ENCODE data around the gene PDSS2. TPM values are rescaled to one million over a fixed set of nuclear protein-coding genes. Genes with fewer than 3 reads are reported as not detected.

PDSS2 gene
- total and polyA plus RNA-seq, 2 of the 4 experiments (the other 2 are of a cell fraction) = 8.6 to 9.2 TPM

- Histone ChIP-seq H4K5ac (ENCODE audit: low read depth, low read length) (no peak within 1 kb of the TSS), H2AK5ac (ENCODE audit: low read depth, low read length) (no peak within 1 kb of the TSS), H2BK15ac (ENCODE audit: low read depth, low read length) (no peak within 1 kb of the TSS), H4K91ac (ENCODE audit: insufficient read depth, low read depth, low read length) (no peak within 1 kb of the TSS), H3K18ac (ENCODE audit: low read depth, low read length) (no peak within 1 kb of the TSS), H2AFZ (replicated peaks; ENCODE audit: low read length, poor library complexity) (peak within 1 kb of the TSS; percentile 92), H3K4me3 (ENCODE audit: insufficient read depth, low read depth, low read length) (peak within 1 kb of the TSS; percentile 98), H3K9me1 (ENCODE audit: insufficient read depth, low read length) (no peaks in the 10 kb centered on the region), H3K79me1 (ENCODE audit: low read depth in 1 of 2, low read length in 2 of 2) (peaks cover 0 to 10% of the 10 kb centered on the region in 2 experiments; a peak in 1 of 4 replicates), H2BK5ac (ENCODE audit: low read depth, low read length, poor library complexity, severe bottlenecking) (no peak within 1 kb of the TSS), H2AK9ac (replicated peaks; ENCODE audit: low read depth, low read length, poor library complexity) (peak within 1 kb of the TSS; percentile 31), H4K20me1 (ENCODE audit: insufficient read depth, low read length) (peaks cover 4% of the 10 kb centered on the region; the same call in 1 of the 2 replicates), H3K9ac (ENCODE audit: low read depth, low read length) (peak within 1 kb of the TSS; percentile 48), H4K8ac (ENCODE audit: low read depth in 2 of 2, low read length in 2 of 2) (no peak within 1 kb of the TSS), H2BK120ac (ENCODE audit: low read depth, low read length) (no peak within 1 kb of the TSS), H3K9me3 (ENCODE audit: control insufficient read depth, insufficient read depth, low read length) (no peaks in the 10 kb centered on the region), H3K4ac (ENCODE audit: low read depth, low read length) (no peak within 1 kb of the TSS), H2BK20ac (ENCODE audit: low read depth, low read length) (no peak within 1 kb of the TSS), H3K27ac (ENCODE audit: insufficient read depth, low read length) (peak within 1 kb of the TSS; percentile 53; the same call in 1 of the 2 replicates), H3K23ac (ENCODE audit: low read depth, low read length) (no peak within 1 kb of the TSS), H3K4me2 (ENCODE audit: low read depth, low read length) (peak within 1 kb of the TSS; percentile 100), H3K56ac (ENCODE audit: extremely low read depth, insufficient read depth, low read length) (no peak within 1 kb of the TSS), H3K14ac (replicated peaks; ENCODE audit: low read depth, low read length) (no peak within 1 kb of the TSS), H3K27me3 (ENCODE audit: control insufficient read depth, insufficient read depth, low read length) (peaks cover 3% of the 10 kb centered on the region; the same call in 1 of the 2 replicates), H3K36me3 (ENCODE audit: control insufficient read depth, insufficient read depth, low read length) (no peaks in the 10 kb centered on the region), H3K4me1 (ENCODE audit: control insufficient read depth, insufficient read depth, low read length) (no peaks in the 10 kb centered on the region)
- ATAC-seq (ENCODE audit: low read depth) = peak; percentile 28
- WGBS, 2 experiments (ENCODE audit: extremely low coverage in 2 of 2, insufficient read length in 1 of 2) = 1% methylated on average over 23 of the region's 109 CpGs; no CpG with 5 or more reads in 1 of the 2 experiments
- CTCF ChIA-PET = interaction anchor here (0.5 to 1.1 kb wide), 3 partner anchors 88 to 1245 kb away, joined by 3 to 4 read pairs (median 3); no protein-coding TSS in a partner anchor
- dilution Hi-C loops (cut with HindIII; ENCODE audit: low sequenced_read_pairs, unreplicated experiment) = no loop called here
- intact Hi-C loops (cut with micrococcal nuclease) = loop anchor here (1.0 to 2.0 kb wide), 3 partner anchors 87 to 776 kb away; partner anchors contain the start of gene MTRES1
- POLR2A ChIA-PET (ENCODE audit: unreplicated experiment) = no interaction called here
- DNase-seq = no peak
- no TSS peak for BruUV-seq (replicated peaks)
- in situ Hi-C loops (cut with MboI; ENCODE audit: low sequenced_read_pairs) = no loop called here
- TF ChIP-seq FOS (IDR thresholded peaks at IDR 0.05; ENCODE audit: low read depth, low read length) (no peak), RAD21 (IDR thresholded peaks at IDR 0.05; ENCODE audit: low read length) (no peak), BHLHE40 (IDR thresholded peaks at IDR 0.05; ENCODE audit: low read depth, low read length) (no peak), POLR2A (IDR thresholded peaks at IDR 0.05; ENCODE audit: low read depth, low read length) (no peak), RCOR1 (IDR thresholded peaks at IDR 0.05; ENCODE audit: insufficient replicate concordance, low read length) (no peak), MXI1 (IDR thresholded peaks at IDR 0.05; ENCODE audit: borderline replicate concordance, low read depth, low read length) (no peak), RFX5 (IDR thresholded peaks at IDR 0.05; ENCODE audit: low read depth, low read length) (no peak), CHD1 (IDR thresholded peaks at IDR 0.05; ENCODE audit: low read depth, low read length) (no peak), NFE2L2 (IDR thresholded peaks at IDR 0.05; ENCODE audit: low read depth, low read length) (no peak), SMC3 (IDR thresholded peaks at IDR 0.05; ENCODE audit: low read depth, low read length) (no peak), ELK1 (IDR thresholded peaks at IDR 0.05; ENCODE audit: borderline replicate concordance, low read depth, low read length) (no peak), CEBPB (IDR thresholded peaks at IDR 0.05; ENCODE audit: low read depth, low read length) (no peak), MAZ (IDR thresholded peaks at IDR 0.05; ENCODE audit: borderline replicate concordance, low read depth, low read length) (no peak; the same call in 1 of the 2 replicates), USF2 (IDR thresholded peaks at IDR 0.05; ENCODE audit: low read depth, low read length) (no peak), MAFK (IDR thresholded peaks at IDR 0.05; ENCODE audit: low read depth, low read length) (no peak)
Observed at GRCh38 chr6:107114926-107115694, 344.3 kb downstream of the PDSS2 start, which contains the start of gene BEND3. BEND3 (minus strand) TSS chr6:107115515; CDS start chr6:107099285, 16,230 bp downstream.

Data from IMR-90 (cell line).